Measurements from ENCODE around the gene SENP6.

GRCh38 chr6:75752365-75752764, 150.7 kb downstream of the SENP6 start:
- TF ChIP-seq HDGF (IDR thresholded peaks at IDR 0.05; ENCODE audit: borderline replicate concordance) (no peak), ZNF384 (IDR thresholded peaks at IDR 0.05) (no peak), FOXK2 (IDR thresholded peaks at IDR 0.05) (no peak), SP1 (IDR thresholded peaks at IDR 0.05) (no peak), BHLHE40 (IDR thresholded peaks at IDR 0.05; ENCODE audit: borderline replicate concordance) (no peak)

All from HEK293T (cell line).